Measurements from ENCODE around the gene SORCS3. TPM values are rescaled to one million over a fixed set of nuclear protein-coding genes. Genes with fewer than 3 reads are reported as not detected.

The SORCS3 gene
- total RNA-seq, 3 donors from 2014 or later, result 0.60 TPM; not detected in 2

DNA sequence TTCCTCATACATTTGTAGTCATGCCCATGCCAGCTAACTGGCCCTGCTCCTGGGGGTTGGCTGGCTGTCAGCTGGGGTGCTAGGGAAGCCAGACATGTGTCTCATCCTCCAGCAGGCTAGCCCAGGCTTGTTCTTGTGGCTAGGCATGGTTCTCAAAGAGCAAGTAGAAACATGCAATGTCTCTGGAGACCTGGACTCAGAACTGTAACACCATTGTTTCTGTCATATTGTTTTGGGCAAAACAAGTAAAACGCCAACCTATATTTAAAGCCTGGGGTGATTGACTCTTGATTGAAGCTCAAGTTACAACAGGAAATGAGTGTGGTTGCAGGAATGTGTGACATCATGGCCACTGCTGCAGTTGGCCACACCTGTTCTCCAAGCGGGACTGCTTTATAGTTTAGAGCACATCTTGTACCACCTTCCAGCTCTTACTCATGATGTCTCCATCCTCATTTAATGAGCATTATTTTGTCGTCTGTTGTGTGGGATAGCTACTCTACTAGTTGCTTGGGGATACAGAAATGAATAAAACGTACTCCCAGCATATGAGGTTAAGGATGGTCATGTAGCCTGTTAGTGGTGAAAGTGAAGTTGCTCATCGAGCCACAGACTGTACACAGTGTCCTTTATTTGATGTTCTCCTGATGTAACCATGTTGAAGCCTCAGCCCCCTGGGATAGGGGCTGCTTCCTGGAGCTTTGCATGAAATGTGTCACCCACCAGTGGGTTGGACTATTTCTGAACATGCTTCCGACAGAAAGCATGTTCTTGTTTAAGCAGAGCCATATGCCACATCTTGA is 168.4 kb downstream of the SORCS3 start:
- ATAC-seq (no peak), DNase-seq (no peak)
- TF ChIP-seq, protein P1, sequence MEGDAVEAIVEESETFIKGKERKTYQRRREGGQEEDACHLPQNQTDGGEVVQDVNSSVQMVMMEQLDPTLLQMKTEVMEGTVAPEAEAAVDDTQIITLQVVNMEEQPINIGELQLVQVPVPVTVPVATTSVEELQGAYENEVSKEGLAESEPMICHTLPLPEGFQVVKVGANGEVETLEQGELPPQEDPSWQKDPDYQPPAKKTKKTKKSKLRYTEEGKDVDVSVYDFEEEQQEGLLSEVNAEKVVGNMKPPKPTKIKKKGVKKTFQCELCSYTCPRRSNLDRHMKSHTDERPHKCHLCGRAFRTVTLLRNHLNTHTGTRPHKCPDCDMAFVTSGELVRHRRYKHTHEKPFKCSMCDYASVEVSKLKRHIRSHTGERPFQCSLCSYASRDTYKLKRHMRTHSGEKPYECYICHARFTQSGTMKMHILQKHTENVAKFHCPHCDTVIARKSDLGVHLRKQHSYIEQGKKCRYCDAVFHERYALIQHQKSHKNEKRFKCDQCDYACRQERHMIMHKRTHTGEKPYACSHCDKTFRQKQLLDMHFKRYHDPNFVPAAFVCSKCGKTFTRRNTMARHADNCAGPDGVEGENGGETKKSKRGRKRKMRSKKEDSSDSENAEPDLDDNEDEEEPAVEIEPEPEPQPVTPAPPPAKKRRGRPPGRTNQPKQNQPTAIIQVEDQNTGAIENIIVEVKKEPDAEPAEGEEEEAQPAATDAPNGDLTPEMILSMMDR (IDR thresholded peaks at IDR 0.05), result no peak
- no peaks in the 10 kb centered on the region for H3K36me3 ChIP-seq (ENCODE audit: low read depth)
- intact Hi-C loops (cut with DNase I, micrococcal nuclease), result no loop called here
- H3K4me1 ChIP-seq (ENCODE audit: low read depth), result no peaks in the 10 kb centered on the region
- no peak overlapping the region for H3K4me3 ChIP-seq
- H3K9me3 ChIP-seq, result no peaks in the 10 kb centered on the region

DNA sequence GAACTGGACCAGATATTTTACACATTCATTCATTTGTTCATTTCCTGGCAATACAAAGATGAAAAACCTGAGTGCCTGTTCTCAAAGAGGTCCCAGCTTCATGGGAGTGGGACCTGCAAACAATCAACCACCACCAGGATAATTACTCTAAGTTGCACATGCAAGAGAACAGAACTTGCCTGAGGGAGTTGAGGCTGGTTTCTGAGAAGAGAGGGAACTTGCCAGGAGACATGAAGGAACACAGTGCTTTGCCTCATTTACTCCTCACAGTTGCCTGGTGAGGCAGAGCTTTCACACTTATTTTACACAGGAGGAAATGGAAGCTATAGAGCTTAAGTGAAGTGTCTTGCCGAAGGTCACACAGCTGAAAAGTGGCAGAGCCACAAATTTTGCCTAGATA is 170.1 kb downstream of the SORCS3 start:
- Histone ChIP-seq H3K4me3 (no peak overlapping the region), H3K4me1 (ENCODE audit: low read depth) (no peaks in the 10 kb centered on the region), H3K36me3 (ENCODE audit: low read depth) (no peaks in the 10 kb centered on the region), H3K9me3 (no peaks in the 10 kb centered on the region)
- DNase-seq, result no peak
- ATAC-seq, result no peak
- TF ChIP-seq, protein P1 (IDR thresholded peaks at IDR 0.05), result no peak
- intact Hi-C loops (cut with DNase I, micrococcal nuclease), result no loop called here

DNA sequence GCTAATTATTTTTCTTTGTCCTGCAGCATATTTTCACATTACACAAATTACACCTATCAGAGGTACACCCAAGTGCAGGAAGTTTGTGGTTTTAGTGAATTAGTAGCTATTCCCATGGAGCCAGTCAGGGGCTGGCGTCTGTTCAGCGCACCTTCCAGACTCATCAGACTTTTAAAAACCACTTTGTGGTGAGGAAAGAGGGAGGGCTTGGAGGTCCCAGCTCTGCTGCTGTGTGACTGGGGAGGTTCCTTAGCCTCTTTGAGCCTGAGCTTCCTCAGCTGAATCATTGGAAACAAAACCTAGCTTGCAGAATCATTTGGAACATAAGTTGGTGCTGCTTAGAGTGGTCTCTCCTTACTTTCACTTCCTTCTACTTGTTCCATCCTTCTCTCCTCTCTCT is 175.4 kb downstream of the SORCS3 start:
- H3K4me3 ChIP-seq, result no peak overlapping the region
- no peaks in the 10 kb centered on the region for H3K9me3 ChIP-seq
- no peak for DNase-seq
- H3K4me1 ChIP-seq (ENCODE audit: low read depth), result no peaks in the 10 kb centered on the region
- no peak for ATAC-seq
- intact Hi-C loops (cut with DNase I, micrococcal nuclease), result no loop called here
- TF ChIP-seq, protein P1 (IDR thresholded peaks at IDR 0.05), result no peak
- H3K36me3 ChIP-seq (ENCODE audit: low read depth), result no peaks in the 10 kb centered on the region

DNA sequence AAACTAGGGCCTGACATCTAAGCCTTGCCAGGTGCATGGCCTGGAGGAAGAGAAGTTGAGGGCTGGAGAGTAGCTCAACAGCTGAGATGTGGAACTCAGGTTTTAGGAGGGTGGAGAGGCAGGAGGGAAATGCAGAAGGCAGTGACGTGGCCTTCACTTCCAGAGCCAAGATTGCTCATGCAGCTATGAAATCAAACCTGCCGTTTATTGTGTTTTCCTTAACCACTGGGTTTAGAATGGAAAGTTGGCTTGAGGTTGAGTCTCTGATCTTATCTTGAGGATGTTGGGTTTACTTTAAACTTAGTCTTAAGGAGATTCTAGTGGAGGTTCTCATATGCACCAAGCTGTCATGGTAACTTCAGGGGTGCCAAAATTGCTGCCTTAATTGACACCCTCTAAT is 178.6 kb downstream of the SORCS3 start:
- ATAC-seq (no peak), DNase-seq (no peak)
- intact Hi-C loops (cut with DNase I, micrococcal nuclease), result no loop called here
- H3K36me3 ChIP-seq (ENCODE audit: low read depth), result no peaks in the 10 kb centered on the region
- TF ChIP-seq, protein P1 (IDR thresholded peaks at IDR 0.05), result no peak
- H3K4me1 ChIP-seq (ENCODE audit: low read depth), result no peaks in the 10 kb centered on the region
- H3K9me3 ChIP-seq, result no peaks in the 10 kb centered on the region
- no peak overlapping the region for H3K4me3 ChIP-seq

DNA sequence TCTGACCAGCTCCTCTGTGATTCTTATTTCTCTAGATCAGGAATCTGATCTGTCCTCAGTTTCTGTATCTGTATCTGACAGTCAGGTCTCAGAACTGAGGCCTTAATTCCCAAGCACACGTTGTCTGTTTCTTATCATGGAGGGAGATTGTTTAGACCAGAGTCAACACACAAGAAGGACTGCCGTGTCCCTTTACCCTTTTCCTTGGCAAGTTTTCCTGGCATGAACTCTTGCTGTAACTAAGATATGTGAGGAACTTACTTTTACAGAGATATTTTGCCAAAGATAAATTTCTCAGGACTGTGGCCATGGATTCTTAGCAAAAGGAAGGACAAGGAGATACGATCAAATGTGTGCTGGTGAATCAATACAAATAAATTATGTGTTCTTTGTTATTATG is 181.0 kb downstream of the SORCS3 start:
- no peak for DNase-seq
- Histone ChIP-seq H3K36me3 (ENCODE audit: low read depth) (no peaks in the 10 kb centered on the region), H3K9me3 (no peaks in the 10 kb centered on the region), H3K4me3 (no peak overlapping the region), H3K4me1 (ENCODE audit: low read depth) (no peaks in the 10 kb centered on the region)
- intact Hi-C loops (cut with DNase I, micrococcal nuclease), result no loop called here
- TF ChIP-seq, protein P1 (IDR thresholded peaks at IDR 0.05), result no peak
- ATAC-seq, result no peak
